Thyroid gland (tissue), 4 donors: ENCODE data around the gene RPA3.

ENCODE experiments used
- CTCF ChIP-seq, 6 experiments: fragments of 200-600 bp in 3 of 6; fragments of 450-650 bp in 3 of 6; sonication (generic) in 3 of 6; IDR thresholded peaks; one replicate each; pipeline ENCODE4 v1.5.1; 2016 to 2019; ENCODE audit warnings: antibody characterized with exemption in 6 of 6, mild to moderate bottlenecking in 2 of 6, inconsistent platforms in 1 of 6, moderate library complexity in 1 of 6
- POLR2A ChIP-seq, 2 donors: fragments of 450-650 bp; IDR thresholded peaks; one replicate each; pipeline ENCODE4 v1.6.1; 2017; ENCODE audit warnings: antibody characterized with exemption in 2 of 2, mild to moderate bottlenecking in 2 of 2, moderate library complexity in 1 of 2

DNA sequence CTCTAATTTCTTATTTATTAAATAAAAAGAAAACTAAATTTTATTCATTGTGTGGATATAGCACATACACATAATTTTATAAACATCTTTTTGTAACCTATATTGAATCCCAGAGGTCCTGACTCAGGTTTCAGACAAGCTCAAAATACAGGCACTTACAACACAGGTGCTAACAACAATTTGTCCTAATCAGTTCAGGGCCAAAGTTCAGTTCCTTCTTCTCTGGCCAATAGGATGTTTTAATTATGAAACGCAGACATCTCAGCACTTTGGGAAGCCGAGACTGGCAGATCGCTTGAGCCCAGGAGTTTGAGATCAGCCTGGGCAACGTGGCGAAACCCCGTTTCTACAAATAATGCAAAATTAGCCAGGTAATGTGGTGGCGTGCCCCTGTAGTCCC, 15.0 kb downstream of the RPA3 start:
- TF ChIP-seq CTCF (IDR thresholded peaks at IDR 0.05) = no peak
- no peak for TF ChIP-seq POLR2A (IDR thresholded peaks at IDR 0.05)
